Measurements from ENCODE around the gene CPNE6.

DNA sequence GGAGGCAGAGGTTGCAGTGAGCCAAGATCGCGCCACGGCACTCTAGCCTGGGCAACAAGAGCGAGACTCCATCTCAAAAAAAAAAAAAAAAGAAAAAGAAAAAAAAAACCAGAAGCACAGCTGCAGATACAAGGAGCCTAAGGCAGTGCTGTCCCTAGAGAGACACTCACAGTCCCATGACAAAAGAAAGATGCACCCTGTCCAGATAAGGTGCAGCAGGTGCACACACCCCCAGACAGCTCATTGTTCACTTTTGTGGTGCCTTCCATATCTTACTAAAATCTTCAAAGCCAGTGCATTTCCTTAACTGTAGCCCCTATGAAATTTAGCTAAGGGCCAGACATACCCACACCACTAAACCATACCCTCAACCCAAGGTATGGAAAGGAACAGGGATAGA lies 51.1 kb downstream of the CPNE6 start:
- TF ChIP-seq, protein P1, sequence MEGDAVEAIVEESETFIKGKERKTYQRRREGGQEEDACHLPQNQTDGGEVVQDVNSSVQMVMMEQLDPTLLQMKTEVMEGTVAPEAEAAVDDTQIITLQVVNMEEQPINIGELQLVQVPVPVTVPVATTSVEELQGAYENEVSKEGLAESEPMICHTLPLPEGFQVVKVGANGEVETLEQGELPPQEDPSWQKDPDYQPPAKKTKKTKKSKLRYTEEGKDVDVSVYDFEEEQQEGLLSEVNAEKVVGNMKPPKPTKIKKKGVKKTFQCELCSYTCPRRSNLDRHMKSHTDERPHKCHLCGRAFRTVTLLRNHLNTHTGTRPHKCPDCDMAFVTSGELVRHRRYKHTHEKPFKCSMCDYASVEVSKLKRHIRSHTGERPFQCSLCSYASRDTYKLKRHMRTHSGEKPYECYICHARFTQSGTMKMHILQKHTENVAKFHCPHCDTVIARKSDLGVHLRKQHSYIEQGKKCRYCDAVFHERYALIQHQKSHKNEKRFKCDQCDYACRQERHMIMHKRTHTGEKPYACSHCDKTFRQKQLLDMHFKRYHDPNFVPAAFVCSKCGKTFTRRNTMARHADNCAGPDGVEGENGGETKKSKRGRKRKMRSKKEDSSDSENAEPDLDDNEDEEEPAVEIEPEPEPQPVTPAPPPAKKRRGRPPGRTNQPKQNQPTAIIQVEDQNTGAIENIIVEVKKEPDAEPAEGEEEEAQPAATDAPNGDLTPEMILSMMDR (IDR thresholded peaks at IDR 0.05; ENCODE audit: low read length) = no peak
- TF ChIP-seq EZH2 (optimal IDR thresholded peaks at IDR 0.05; ENCODE audit: low read depth, low read length) (no peak), EZH2phosphoT487 (IDR thresholded peaks at IDR 0.05; ENCODE audit: low read length) (no peak)
